Sigmoid colon (tissue), 7 donors: ENCODE results near the gene TMEM247. TPM values are rescaled to one million over a fixed set of nuclear protein-coding genes. Genes with fewer than 3 reads are reported as not detected.

Experiments
- DNase-seq: peaks from one replicate; pipeline ENCODE4 v3.0.0-alpha.2; 2019
- H3K27ac ChIP-seq, 4 donors: fragments of 200-600 bp; sonication (generic); one replicate each; pipeline ENCODE4 v1.5.1; 2016 to 2019; ENCODE audit warnings: mild to moderate bottlenecking in 1 of 4
- H3K27me3 ChIP-seq, 3 donors: fragments of 200-600 bp; sonication (generic); one replicate each; pipeline ENCODE4 v1.5.1; 2019; ENCODE audit warnings: mild to moderate bottlenecking in 1 of 3
- H3K36me3 ChIP-seq, 4 donors: fragments of 200-600 bp; sonication (generic); one replicate each; pipeline ENCODE4 v1.5.1; 2016 to 2019
- H3K4me1 ChIP-seq, 4 donors: fragments of 200-600 bp; sonication (generic); one replicate each; pipeline ENCODE4 v1.5.1; 2017 to 2019
- H3K4me3 ChIP-seq, 4 donors: fragments of 200-600 bp; sonication (generic); one replicate each; pipeline ENCODE4 v1.5.1; 2017 to 2019; ENCODE audit warnings: mild to moderate bottlenecking in 2 of 4, moderate library complexity in 1 of 4
- H3K9me3 ChIP-seq, 4 donors: fragments of 200-600 bp in 3 of 4; sonication (generic) in 3 of 4; one replicate each; pipeline versions ENCODE4 v1.5.1 to v1.6.1; 2013 to 2019
- EP300 ChIP-seq, 4 donors: sonication (generic); formaldehyde crosslinking; IDR thresholded peaks; one replicate each; pipeline ENCODE4 v1.6.1; 2017; ENCODE audit warnings: antibody characterized with exemption in 4 of 4
- POLR2A ChIP-seq, 2 donors: fragments of 450-650 bp; IDR thresholded peaks; one replicate each; pipeline ENCODE4 v1.6.1; 2016; ENCODE audit warnings: antibody characterized with exemption in 2 of 2, mild to moderate bottlenecking in 2 of 2, moderate library complexity in 2 of 2
- POLR2AphosphoS5 ChIP-seq, 4 donors: sonication (generic); formaldehyde crosslinking; IDR thresholded peaks; one replicate each; pipeline ENCODE4 v1.6.1; 2017; ENCODE audit warnings: antibody characterized with exemption in 4 of 4
- WGBS, 2 donors: extraction: QIAGEN DNeasy Blood & Tissue Kit; methylation state at CpG; one replicate each; pipeline ENCODE4 v1.1.7; 2013; 5-methylcytosine and 5-hydroxymethylcytosine counted together
- intact Hi-C: fragments of 100-400 bp; cut with DNase I; formaldehyde crosslinking; loops from one replicate; pipeline ENCODE4 v1.15.1; 2023
- polyA plus RNA-seq, 3 donors: library from polyadenylated mRNA; stranded (reverse); fragments of 200-250 nt; gene quantifications; one replicate each; pipeline ENCODE4 v1.2.3, GENCODE V29; 2013
- total RNA-seq, 4 donors: library from RNA; depleted of rRNA; stranded (reverse); fragments of >200 nt; gene quantifications; one replicate each; pipeline ENCODE4 v1.1.0, GENCODE V29; 2016
- TF ChIP-seq, protein P1 (sequence below), 4 experiments: fragments of 450-650 bp in 3 of 4; fragments of 200-600 bp in 1 of 4; IDR thresholded peaks; one replicate each; pipeline ENCODE4 v1.5.1; 2016 to 2019; ENCODE audit warnings: antibody characterized with exemption in 4 of 4, mild to moderate bottlenecking in 3 of 4, moderate library complexity in 2 of 4
- donor health status: healthy with polysubstance abuse.
- donor health status: Bipolar disorder and iron deficiency.
- donor health status: healthy.

The TMEM247 gene
- total and polyA plus RNA-seq, 7 donors, result not detected

DNA sequence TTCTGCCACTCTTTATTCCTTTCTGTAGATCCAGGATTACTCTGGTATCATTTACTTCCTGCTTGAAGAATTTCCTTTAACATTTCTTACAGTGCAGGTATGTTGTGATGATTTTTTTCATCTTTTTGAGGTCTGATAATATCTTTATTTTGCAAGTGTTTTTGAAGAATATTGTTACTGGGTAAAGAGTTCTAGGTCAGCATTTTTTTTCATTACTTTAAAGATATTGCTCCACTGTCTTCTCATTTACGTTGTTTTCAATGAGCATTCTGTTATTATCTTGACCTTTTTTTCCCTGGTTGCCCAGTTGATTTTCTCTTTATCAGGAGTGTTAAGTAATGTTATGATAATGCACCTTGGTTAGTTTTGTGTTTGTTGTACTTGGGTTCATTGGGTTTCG, 31.7 kb upstream of the TMEM247 start:
- TF ChIP-seq POLR2A (IDR thresholded peaks at IDR 0.05), result no peak
- TF ChIP-seq, protein P1, sequence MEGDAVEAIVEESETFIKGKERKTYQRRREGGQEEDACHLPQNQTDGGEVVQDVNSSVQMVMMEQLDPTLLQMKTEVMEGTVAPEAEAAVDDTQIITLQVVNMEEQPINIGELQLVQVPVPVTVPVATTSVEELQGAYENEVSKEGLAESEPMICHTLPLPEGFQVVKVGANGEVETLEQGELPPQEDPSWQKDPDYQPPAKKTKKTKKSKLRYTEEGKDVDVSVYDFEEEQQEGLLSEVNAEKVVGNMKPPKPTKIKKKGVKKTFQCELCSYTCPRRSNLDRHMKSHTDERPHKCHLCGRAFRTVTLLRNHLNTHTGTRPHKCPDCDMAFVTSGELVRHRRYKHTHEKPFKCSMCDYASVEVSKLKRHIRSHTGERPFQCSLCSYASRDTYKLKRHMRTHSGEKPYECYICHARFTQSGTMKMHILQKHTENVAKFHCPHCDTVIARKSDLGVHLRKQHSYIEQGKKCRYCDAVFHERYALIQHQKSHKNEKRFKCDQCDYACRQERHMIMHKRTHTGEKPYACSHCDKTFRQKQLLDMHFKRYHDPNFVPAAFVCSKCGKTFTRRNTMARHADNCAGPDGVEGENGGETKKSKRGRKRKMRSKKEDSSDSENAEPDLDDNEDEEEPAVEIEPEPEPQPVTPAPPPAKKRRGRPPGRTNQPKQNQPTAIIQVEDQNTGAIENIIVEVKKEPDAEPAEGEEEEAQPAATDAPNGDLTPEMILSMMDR (IDR thresholded peaks at IDR 0.05), result no peak
- no peak for TF ChIP-seq EP300 (IDR thresholded peaks at IDR 0.05)
- no peak for TF ChIP-seq POLR2AphosphoS5 (IDR thresholded peaks at IDR 0.05)
- no peak for DNase-seq
- intact Hi-C loops, result no loop called here
- Histone ChIP-seq H3K36me3 (no peaks in the 10 kb centered on the region), H3K4me3 (no peak overlapping the region), H3K4me1 (no peaks in the 10 kb centered on the region), H3K27me3 (no peaks in the 10 kb centered on the region), H3K27ac (no peak overlapping the region), H3K9me3 (peaks cover 0 to 2% (median 0%) of the 10 kb centered on the region in 4 donors)
- WGBS, 2 donors, result 90 to 95% methylated on average over 2 of the region's 2 CpGs

DNA sequence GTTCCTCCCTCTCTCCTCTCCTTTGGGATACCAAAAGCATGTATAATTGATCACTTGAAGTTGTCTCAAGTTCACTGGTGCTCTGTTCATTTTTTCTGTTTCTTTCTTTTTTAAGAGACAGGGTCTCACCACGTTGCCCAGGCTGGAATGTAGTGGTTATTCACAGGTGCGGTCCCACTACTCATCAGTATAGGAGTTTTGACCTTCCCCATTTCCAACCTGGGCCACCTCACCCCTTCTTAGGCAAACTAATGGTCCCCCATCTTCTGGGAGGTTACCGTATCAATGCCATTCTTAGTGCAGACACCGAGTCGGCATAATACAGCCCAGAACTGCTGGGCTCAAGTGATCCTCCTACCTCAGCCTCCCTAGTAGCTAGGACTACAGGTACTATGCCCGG, 31.3 kb upstream of the TMEM247 start:
- DNase-seq, result no peak
- 93 to 95% methylated on average over 6 of the region's 6 CpGs for WGBS, 2 donors
- intact Hi-C loops, result no loop called here

DNA sequence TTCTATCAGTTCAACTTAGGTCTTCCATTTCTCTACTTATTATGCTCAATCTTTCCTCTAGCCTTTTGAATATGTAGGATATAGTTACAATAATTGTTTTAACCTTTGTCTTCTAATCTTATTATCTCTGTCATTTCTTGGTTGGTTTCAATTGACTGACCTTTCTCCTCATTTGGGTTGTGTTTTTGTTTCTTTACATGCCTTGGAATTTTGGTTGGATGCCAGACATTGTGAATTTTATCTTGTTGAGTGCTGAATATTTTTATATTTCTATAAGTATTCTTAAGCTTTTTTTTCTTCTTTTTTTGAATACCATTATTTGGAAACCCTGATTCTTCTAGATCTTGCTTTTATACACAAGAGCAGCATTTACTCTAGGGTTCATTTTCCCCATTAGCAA, 30.7 kb upstream of the TMEM247 start:
- TF ChIP-seq, protein P1 (IDR thresholded peaks at IDR 0.05), result no peak
- no peak for TF ChIP-seq POLR2AphosphoS5 (IDR thresholded peaks at IDR 0.05)
- DNase-seq, result no peak

More for the DNA sequence above, 31.3 kb upstream of the TMEM247 start:
- H3K4me1 ChIP-seq, result no peaks in the 10 kb centered on the region
- H3K36me3 ChIP-seq, result no peaks in the 10 kb centered on the region
- H3K4me3 ChIP-seq, result no peak overlapping the region
- H3K27me3 ChIP-seq, result no peaks in the 10 kb centered on the region
- no peak for TF ChIP-seq POLR2AphosphoS5 (IDR thresholded peaks at IDR 0.05)
- TF ChIP-seq, protein P1 (IDR thresholded peaks at IDR 0.05), result no peak
- peaks cover 0 to 2% (median 0%) of the 10 kb centered on the region in 4 donors for H3K9me3 ChIP-seq
- H3K27ac ChIP-seq, result no peak overlapping the region

DNA sequence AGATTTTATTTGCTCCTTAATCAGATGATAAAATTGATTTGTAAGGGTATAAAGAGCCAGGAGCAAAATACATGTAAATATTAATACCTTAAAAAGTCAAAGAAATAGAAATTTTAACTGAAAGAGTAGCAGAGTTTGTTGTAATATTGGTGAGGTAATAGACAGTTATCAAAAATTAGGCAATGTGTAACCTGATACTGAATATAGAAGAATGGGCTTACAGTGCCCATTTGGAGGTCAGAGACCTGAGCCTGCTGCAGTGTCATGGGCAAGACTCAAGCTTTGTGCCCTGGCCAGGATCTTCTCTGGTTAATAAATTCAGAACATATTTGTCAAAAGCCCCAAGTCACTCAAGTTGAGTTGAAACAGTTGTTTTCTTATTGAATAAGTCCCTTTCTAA, 29.7 kb upstream of the TMEM247 start:
- Histone ChIP-seq H3K36me3 (no peaks in the 10 kb centered on the region), H3K27me3 (no peaks in the 10 kb centered on the region), H3K4me1 (no peaks in the 10 kb centered on the region), H3K27ac (no peak overlapping the region), H3K9me3 (peaks cover 0 to 2% (median 0%) of the 10 kb centered on the region in 4 donors), H3K4me3 (no peak overlapping the region)
- TF ChIP-seq POLR2AphosphoS5 (IDR thresholded peaks at IDR 0.05), result no peak
- TF ChIP-seq EP300 (IDR thresholded peaks at IDR 0.05), result no peak
- TF ChIP-seq, protein P1 (IDR thresholded peaks at IDR 0.05), result no peak
- no peak for TF ChIP-seq POLR2A (IDR thresholded peaks at IDR 0.05)
- no peak for DNase-seq
- intact Hi-C loops, result no loop called here

More for the DNA sequence above, 30.7 kb upstream of the TMEM247 start:
- no peak overlapping the region for H3K27ac ChIP-seq
- no peaks in the 10 kb centered on the region for H3K36me3 ChIP-seq
- no peak overlapping the region for H3K4me3 ChIP-seq
- intact Hi-C loops, result no loop called here
- peaks cover 0 to 2% (median 0%) of the 10 kb centered on the region in 4 donors for H3K9me3 ChIP-seq
- no peaks in the 10 kb centered on the region for H3K4me1 ChIP-seq
- H3K27me3 ChIP-seq, result no peaks in the 10 kb centered on the region

DNA sequence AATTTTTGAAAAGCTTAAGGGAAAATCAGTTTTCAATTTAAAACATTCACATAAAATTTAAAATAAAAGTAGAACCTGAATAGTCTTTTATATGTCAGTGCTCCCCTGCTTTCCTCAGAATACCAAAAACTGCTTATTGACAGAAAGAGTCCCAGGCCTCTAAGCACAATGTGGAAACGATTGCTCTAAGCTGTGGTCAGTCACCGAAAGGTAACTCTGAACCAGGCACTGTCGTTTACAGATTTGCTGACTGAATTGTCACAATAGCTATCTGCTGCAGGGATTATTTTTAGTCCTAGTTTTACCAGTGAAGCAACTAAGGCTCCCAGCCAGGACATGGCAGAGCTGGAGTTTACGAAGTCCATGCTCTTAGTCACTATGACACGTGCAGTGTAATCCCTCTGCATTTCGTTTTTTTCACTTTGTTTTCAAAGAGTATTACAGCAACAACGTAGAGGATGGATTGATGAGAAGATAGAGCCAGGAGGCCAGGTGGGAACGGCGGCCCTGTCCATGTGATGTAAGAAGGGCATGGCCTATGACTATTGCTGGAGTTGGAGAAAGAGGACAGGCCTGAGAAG, 28.1 kb upstream of the TMEM247 start:
- peak; percentile 72 for DNase-seq
- Histone ChIP-seq H3K27ac (peak overlapping the region in 1 of 4 donors; percentile 20), H3K4me3 (no peak overlapping the region), H3K9me3 (no peaks in the 10 kb centered on the region), H3K27me3 (no peaks in the 10 kb centered on the region), H3K36me3 (no peaks in the 10 kb centered on the region), H3K4me1 (no peaks in the 10 kb centered on the region)
- WGBS, 2 donors, result 84 to 86% methylated on average over 9 of the region's 9 CpGs
- intact Hi-C loops, result no loop called here
- TF ChIP-seq POLR2AphosphoS5 (IDR thresholded peaks at IDR 0.05) (peak in 2 of 4 donors; percentile 15 to 41), EP300 (IDR thresholded peaks at IDR 0.05) (no peak)
- TF ChIP-seq, protein P1 (IDR thresholded peaks at IDR 0.05), result no peak
